ENCODE data around the gene PRSS3. TPM values are rescaled to one million over a fixed set of nuclear protein-coding genes. Genes with fewer than 3 reads are reported as not detected.
"Not testable (repeated sequence)": the region's sequence is repeated elsewhere in the genome, so short reads cannot be mapped to it uniquely, and the experiment has no call there.

Gene PRSS3
- total and polyA plus RNA-seq, 2 donors (not counting 1 experiment from before 2014, with no cell fraction given) = 0.33 to 2.9 TPM

DNA sequence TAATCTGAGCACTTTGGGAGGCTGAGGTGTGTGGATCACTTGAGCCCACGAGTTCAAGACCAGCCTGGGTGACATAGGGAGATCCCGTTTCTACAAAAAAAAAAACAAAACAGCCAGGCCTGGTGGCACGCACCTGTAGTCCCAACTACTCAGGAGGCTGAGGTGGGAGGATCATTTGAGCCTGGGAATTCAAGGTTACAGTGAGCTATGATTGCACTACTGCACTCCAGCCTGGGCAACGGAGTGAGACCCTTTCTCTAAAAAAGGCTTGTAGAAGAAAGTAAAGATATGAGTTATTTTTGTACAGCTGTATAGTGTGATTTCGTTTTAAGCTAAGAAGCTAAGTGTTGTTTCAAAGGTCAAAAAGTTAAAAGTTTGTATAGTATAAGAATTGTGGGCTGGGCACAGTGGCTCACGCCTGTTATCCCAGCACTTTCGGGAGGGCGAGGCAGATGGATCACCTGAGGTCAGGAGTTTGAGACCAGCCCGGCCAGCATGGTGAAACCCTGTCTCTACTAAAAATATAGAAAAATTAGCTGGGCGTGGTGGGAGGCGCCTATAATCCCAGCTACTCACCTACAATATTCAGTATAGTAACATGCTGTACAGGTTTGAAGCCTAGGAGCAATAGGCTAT lies 40.4 kb downstream of the PRSS3 start:
- H3K36me3 ChIP-seq (ENCODE audit: control insufficient read depth, insufficient read depth, low read length) = no peaks in the 10 kb centered on the region

GRCh38 chr9:33836261-33836660 lies 40.9 kb downstream of the PRSS3 start:
- not testable (repeated sequence) for H3K9me3 ChIP-seq (ENCODE audit: control insufficient read depth, insufficient read depth, low read depth, low read length); H3K27me3 ChIP-seq (ENCODE audit: control insufficient read depth, insufficient read depth, low read length); H3K36me3 ChIP-seq (ENCODE audit: control insufficient read depth, insufficient read depth, low read length); H3K4me3 ChIP-seq (replicated peaks in 1 of 4; ENCODE audit: control extremely low read depth in 1 of 4, insufficient read depth in 1 of 4, low read depth in 3 of 4, low read length in 4 of 4); H3K9ac ChIP-seq (ENCODE audit: insufficient read depth, low read length); H2AFZ ChIP-seq (ENCODE audit: low read length); H4K20me1 ChIP-seq (ENCODE audit: control insufficient read depth, extremely low read depth, insufficient read depth, low read length)
- DNase-seq (ENCODE audit: low read depth in 2 of 2) = peak; percentile 75 to 93
- Histone ChIP-seq H3K4me1 (ENCODE audit: control insufficient read depth, extremely low read depth, insufficient read depth, low read length) (peaks cover 14% of the 10 kb centered on the region), H3K4me2 (ENCODE audit: extremely low read depth, insufficient read depth, low read length) (peak overlapping the region; percentile 13), H3K27ac (ENCODE audit: insufficient read depth, low read length) (peak overlapping the region; percentile 69), H3K79me2 (ENCODE audit: control insufficient read depth, insufficient read depth, low read length) (peaks cover 89% of the 10 kb centered on the region)

More for the DNA sequence above, 40.4 kb downstream of the PRSS3 start:
- TF ChIP-seq EZH2 (IDR thresholded peaks at IDR 0.05; ENCODE audit: low read length, missing control alignments) = no peak
- TF ChIP-seq, protein P1, sequence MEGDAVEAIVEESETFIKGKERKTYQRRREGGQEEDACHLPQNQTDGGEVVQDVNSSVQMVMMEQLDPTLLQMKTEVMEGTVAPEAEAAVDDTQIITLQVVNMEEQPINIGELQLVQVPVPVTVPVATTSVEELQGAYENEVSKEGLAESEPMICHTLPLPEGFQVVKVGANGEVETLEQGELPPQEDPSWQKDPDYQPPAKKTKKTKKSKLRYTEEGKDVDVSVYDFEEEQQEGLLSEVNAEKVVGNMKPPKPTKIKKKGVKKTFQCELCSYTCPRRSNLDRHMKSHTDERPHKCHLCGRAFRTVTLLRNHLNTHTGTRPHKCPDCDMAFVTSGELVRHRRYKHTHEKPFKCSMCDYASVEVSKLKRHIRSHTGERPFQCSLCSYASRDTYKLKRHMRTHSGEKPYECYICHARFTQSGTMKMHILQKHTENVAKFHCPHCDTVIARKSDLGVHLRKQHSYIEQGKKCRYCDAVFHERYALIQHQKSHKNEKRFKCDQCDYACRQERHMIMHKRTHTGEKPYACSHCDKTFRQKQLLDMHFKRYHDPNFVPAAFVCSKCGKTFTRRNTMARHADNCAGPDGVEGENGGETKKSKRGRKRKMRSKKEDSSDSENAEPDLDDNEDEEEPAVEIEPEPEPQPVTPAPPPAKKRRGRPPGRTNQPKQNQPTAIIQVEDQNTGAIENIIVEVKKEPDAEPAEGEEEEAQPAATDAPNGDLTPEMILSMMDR (conservative IDR thresholded peaks at IDR 0.05 in 1 of 2, IDR thresholded peaks at IDR 0.05 in 1 of 2; ENCODE audit: low read depth in 1 of 2, low read length in 2 of 2) = no peak
- Histone ChIP-seq H3K4me1 (ENCODE audit: control insufficient read depth, extremely low read depth, insufficient read depth, low read length) (peaks cover 14% of the 10 kb centered on the region), H3K9ac (ENCODE audit: insufficient read depth, low read length) (no peak overlapping the region), H3K79me2 (ENCODE audit: control insufficient read depth, insufficient read depth, low read length) (peaks cover 88% of the 10 kb centered on the region), H2AFZ (ENCODE audit: low read length) (no peak overlapping the region), H3K4me2 (ENCODE audit: extremely low read depth, insufficient read depth, low read length) (peak overlapping the region; percentile 13), H3K4me3 (replicated peaks in 1 of 4; ENCODE audit: control extremely low read depth in 1 of 4, insufficient read depth in 1 of 4, low read depth in 3 of 4, low read length in 4 of 4) (no peak overlapping the region), H4K20me1 (ENCODE audit: control insufficient read depth, extremely low read depth, insufficient read depth, low read length) (no peaks in the 10 kb centered on the region), H3K27ac (ENCODE audit: insufficient read depth, low read length) (peak overlapping the region; percentile 69), H3K27me3 (ENCODE audit: control insufficient read depth, insufficient read depth, low read length) (no peaks in the 10 kb centered on the region), H3K9me3 (ENCODE audit: control insufficient read depth, insufficient read depth, low read depth, low read length) (no peaks in the 10 kb centered on the region)
- no peak for DNase-seq (ENCODE audit: low read depth in 2 of 2)

- DNase-seq (ENCODE audit: low read depth in 2 of 2) = no peak
- Histone ChIP-seq H3K27me3 (ENCODE audit: control insufficient read depth, insufficient read depth, low read length) (no peaks in the 10 kb centered on the region), H3K4me2 (ENCODE audit: extremely low read depth, insufficient read depth, low read length) (no peak overlapping the region), H3K36me3 (ENCODE audit: control insufficient read depth, insufficient read depth, low read length) (no peaks in the 10 kb centered on the region), H3K4me1 (ENCODE audit: control insufficient read depth, extremely low read depth, insufficient read depth, low read length) (peaks cover 17% of the 10 kb centered on the region), H3K4me3 (replicated peaks in 1 of 4; ENCODE audit: control extremely low read depth in 1 of 4, insufficient read depth in 1 of 4, low read depth in 3 of 4, low read length in 4 of 4) (no peak overlapping the region), H3K9ac (ENCODE audit: insufficient read depth, low read length) (no peak overlapping the region), H3K9me3 (ENCODE audit: control insufficient read depth, insufficient read depth, low read depth, low read length) (no peaks in the 10 kb centered on the region), H4K20me1 (ENCODE audit: control insufficient read depth, extremely low read depth, insufficient read depth, low read length) (no peaks in the 10 kb centered on the region), H3K79me2 (ENCODE audit: control insufficient read depth, insufficient read depth, low read length) (peaks cover 91% of the 10 kb centered on the region), H3K27ac (ENCODE audit: insufficient read depth, low read length) (no peak overlapping the region), H2AFZ (ENCODE audit: low read length) (no peak overlapping the region)
- no peak for TF ChIP-seq EZH2 (IDR thresholded peaks at IDR 0.05; ENCODE audit: low read length, missing control alignments)
- TF ChIP-seq, protein P1 (conservative IDR thresholded peaks at IDR 0.05 in 1 of 2, IDR thresholded peaks at IDR 0.05 in 1 of 2; ENCODE audit: low read depth in 1 of 2, low read length in 2 of 2) = no peak
Observed at GRCh38 chr9:33837138-33837537, 41.8 kb downstream of the PRSS3 start.
